GM12865 (cell line): Measurements from ENCODE around the gene ATP5F1C.
A peak's percentile ranks its signal among the peaks of the same experiment; 100 is the strongest.
"Not testable (repeated sequence)": the region's sequence is repeated elsewhere in the genome, so short reads cannot be mapped to it uniquely, and the experiment has no call there.

Experiments
- DNase-seq: peaks from one replicate; pipeline ENCODE4 v3.0.0; 2010; ENCODE audit warnings: low read depth
- H3K4me3 ChIP-seq: 2 replicates; pipeline ENCODE4 v1.5.1; 2011; ENCODE audit warnings: mild to moderate bottlenecking, low read depth, low read length, control low read depth
- CTCF ChIP-seq: IDR thresholded peaks from 2 replicates; pipeline ENCODE4 v1.5.1; 2011; ENCODE audit warnings: low read length, control low read depth, low read depth, inconsistent platforms; ENCODE audit not compliant: insufficient read depth; ENCODE audit errors: missing control alignments

ATP5F1C gene

GRCh38 chr10:7808686-7809267 is 20.8 kb downstream of the ATP5F1C start:
- DNase-seq = no peak
- TF ChIP-seq CTCF = no peak
- no peak overlapping the region for H3K4me3 ChIP-seq

DNA sequence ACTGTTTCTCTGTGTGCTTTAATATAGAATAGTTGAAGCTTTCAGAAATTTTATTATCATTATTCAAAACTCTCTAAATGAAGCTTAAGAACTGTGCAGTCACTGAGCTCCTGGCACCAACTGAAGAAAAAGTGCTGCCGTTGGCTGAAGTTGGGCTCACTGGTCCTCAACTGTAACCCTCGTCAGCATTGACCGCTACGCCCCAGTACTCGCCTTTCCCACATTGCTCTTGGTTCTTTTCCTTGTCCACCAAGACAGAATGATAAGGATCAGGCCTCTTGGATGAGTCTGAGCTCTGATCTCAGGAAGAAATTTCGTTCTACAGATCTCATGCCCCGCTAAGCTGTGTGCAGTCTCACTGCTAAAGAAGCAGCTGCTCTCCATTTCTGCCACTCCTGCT is 22.5 kb downstream of the ATP5F1C start:
- no peak for DNase-seq
- TF ChIP-seq CTCF = no peak
- H3K4me3 ChIP-seq = no peak overlapping the region

GRCh38 chr10:7811000-7811399 is 23.0 kb downstream of the ATP5F1C start:
- TF ChIP-seq CTCF = no peak
- no peak overlapping the region for H3K4me3 ChIP-seq
- no peak for DNase-seq

DNA sequence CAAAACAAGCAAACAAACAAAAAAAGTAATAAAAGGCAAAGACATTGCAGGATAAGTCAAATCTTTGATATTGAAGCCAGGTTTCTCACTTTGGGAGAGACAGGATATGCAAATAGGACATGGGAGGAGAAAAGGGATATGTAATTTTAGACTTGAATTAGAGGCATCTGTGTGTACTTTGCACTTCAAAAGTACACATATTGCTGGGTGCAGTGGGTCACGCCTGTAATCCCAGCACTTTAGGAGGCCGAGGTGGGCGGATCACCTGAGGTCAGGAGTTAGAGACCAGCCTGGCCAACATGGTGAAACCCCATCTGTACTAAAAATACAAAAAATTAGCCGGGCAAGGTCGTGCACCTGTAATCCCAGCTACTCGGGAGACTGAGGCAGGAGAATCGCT is 23.8 kb downstream of the ATP5F1C start:
- not testable (repeated sequence) for DNase-seq, H3K4me3 ChIP-seq

GRCh38 chr10:7813481-7813880 is 25.5 kb downstream of the ATP5F1C start:
- H3K4me3 ChIP-seq = no peak overlapping the region
- peak; percentile 20 for TF ChIP-seq CTCF
- DNase-seq = no peak

DNA sequence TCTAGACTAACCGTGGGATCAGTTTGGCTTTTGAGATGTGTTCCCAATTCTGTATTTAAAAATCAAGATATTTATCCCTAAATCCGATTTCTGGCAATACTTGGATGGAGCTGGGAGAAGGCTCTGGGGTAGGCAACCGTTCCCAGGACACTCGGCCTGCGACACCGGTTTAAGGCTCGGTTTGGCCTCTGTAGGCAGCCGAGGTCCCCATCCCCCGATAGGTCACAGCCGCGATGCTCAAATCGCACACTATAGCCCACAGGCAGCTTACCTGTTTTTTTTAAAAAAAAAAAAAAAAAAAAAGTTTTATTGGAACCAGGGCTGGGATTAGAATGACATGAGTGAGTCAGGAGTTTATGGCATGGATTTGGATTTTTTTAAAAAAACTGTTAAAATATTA is 29.6 kb downstream of the ATP5F1C start:
- H3K4me3 ChIP-seq = peak overlapping the region; percentile 85
- no peak for DNase-seq
- no peak for TF ChIP-seq CTCF

- peak overlapping the region; percentile 85 for H3K4me3 ChIP-seq
- no peak for TF ChIP-seq CTCF
- DNase-seq = no peak
These were observed 30.0 kb downstream of the ATP5F1C start for GRCh38 chr10:7817984-7818294.
